ENCODE measurements around the gene FUT6.
A peak's percentile ranks its signal among the peaks of the same experiment; 100 is the strongest.

Gene FUT6

GRCh38 chr19:5863030-5863665 is 23.6 kb upstream of the FUT6 start:
- no peak for TF ChIP-seq NFIC (IDR thresholded peaks at IDR 0.05)
- no peak for TF ChIP-seq CREB1 (IDR thresholded peaks at IDR 0.05; ENCODE audit: low read depth)
- TF ChIP-seq, protein P1, sequence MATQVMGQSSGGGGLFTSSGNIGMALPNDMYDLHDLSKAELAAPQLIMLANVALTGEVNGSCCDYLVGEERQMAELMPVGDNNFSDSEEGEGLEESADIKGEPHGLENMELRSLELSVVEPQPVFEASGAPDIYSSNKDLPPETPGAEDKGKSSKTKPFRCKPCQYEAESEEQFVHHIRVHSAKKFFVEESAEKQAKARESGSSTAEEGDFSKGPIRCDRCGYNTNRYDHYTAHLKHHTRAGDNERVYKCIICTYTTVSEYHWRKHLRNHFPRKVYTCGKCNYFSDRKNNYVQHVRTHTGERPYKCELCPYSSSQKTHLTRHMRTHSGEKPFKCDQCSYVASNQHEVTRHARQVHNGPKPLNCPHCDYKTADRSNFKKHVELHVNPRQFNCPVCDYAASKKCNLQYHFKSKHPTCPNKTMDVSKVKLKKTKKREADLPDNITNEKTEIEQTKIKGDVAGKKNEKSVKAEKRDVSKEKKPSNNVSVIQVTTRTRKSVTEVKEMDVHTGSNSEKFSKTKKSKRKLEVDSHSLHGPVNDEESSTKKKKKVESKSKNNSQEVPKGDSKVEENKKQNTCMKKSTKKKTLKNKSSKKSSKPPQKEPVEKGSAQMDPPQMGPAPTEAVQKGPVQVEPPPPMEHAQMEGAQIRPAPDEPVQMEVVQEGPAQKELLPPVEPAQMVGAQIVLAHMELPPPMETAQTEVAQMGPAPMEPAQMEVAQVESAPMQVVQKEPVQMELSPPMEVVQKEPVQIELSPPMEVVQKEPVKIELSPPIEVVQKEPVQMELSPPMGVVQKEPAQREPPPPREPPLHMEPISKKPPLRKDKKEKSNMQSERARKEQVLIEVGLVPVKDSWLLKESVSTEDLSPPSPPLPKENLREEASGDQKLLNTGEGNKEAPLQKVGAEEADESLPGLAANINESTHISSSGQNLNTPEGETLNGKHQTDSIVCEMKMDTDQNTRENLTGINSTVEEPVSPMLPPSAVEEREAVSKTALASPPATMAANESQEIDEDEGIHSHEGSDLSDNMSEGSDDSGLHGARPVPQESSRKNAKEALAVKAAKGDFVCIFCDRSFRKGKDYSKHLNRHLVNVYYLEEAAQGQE (IDR thresholded peaks at IDR 0.05; ENCODE audit: low read depth) = no peak
- TF ChIP-seq, protein P2, sequence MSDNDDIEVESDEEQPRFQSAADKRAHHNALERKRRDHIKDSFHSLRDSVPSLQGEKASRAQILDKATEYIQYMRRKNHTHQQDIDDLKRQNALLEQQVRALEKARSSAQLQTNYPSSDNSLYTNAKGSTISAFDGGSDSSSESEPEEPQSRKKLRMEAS (IDR thresholded peaks at IDR 0.05) = no peak
- no peak for TF ChIP-seq USF1 (IDR thresholded peaks at IDR 0.05)
- TF ChIP-seq YY1 (IDR thresholded peaks at IDR 0.05; ENCODE audit: low read depth) = no peak
- TF ChIP-seq TAF1 (IDR thresholded peaks at IDR 0.05; ENCODE audit: low read depth) = no peak
- TF ChIP-seq TCF12 (IDR thresholded peaks at IDR 0.05; ENCODE audit: low read depth) = no peak
- TF ChIP-seq CEBPB (IDR thresholded peaks at IDR 0.05) = no peak
- no peak for TF ChIP-seq TEAD4 (IDR thresholded peaks at IDR 0.05)
- no peak for TF ChIP-seq EGR1 (IDR thresholded peaks at IDR 0.05)
- no peak for TF ChIP-seq FOXM1 (IDR thresholded peaks at IDR 0.05; ENCODE audit: borderline replicate concordance, low read depth)
- TF ChIP-seq RAD21 (IDR thresholded peaks at IDR 0.05; ENCODE audit: low read depth) = no peak
- no peak for TF ChIP-seq ZBTB7A (IDR thresholded peaks at IDR 0.05; ENCODE audit: low read depth)
- TF ChIP-seq EP300 (IDR thresholded peaks at IDR 0.05; ENCODE audit: borderline replicate concordance) = no peak

- TF ChIP-seq EGR1 (IDR thresholded peaks at IDR 0.05) = no peak
- no peak for TF ChIP-seq FOXM1 (IDR thresholded peaks at IDR 0.05; ENCODE audit: borderline replicate concordance, low read depth)
- no peak for TF ChIP-seq NFIC (IDR thresholded peaks at IDR 0.05)
- TF ChIP-seq TAF1 (IDR thresholded peaks at IDR 0.05; ENCODE audit: low read depth) = no peak
- TF ChIP-seq EP300 (IDR thresholded peaks at IDR 0.05; ENCODE audit: borderline replicate concordance) = no peak
- no peak for TF ChIP-seq TEAD4 (IDR thresholded peaks at IDR 0.05)
These were observed 17.9 kb upstream of the FUT6 start for GRCh38 chr19:5857203-5858081.

DNA sequence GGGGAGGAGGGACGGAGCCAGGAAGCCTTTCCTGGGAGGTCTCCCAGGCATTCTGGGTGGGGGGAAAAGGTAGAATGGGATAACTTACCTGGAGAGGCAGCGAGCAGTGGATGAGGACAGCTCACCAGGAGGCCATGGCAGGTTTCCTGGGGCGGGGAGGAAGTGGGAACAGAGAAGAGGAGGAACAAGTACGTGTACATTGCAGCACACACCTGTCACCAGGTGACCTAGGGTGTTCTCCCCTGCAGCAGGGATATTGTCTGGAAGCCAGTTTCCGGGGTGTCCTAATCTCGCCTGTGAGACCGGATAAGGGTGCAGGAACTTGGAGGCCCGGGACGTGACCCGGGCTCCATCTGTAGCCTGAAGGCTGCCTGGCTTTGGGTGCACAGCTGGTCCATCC is 11.8 kb upstream of the FUT6 start, which contains the start of gene FUT3:
Gene FUT3, minus strand, starts transcription at position 148 of the 400 bp plus-strand sequence.
- TF ChIP-seq, protein P2 (IDR thresholded peaks at IDR 0.05) = no peak
- peak; percentile 35; the same call in 1 of the 2 replicates for TF ChIP-seq TCF12 (IDR thresholded peaks at IDR 0.05; ENCODE audit: low read depth)

- TF ChIP-seq CEBPB (IDR thresholded peaks at IDR 0.05) = peak; percentile 97
- 0 out of 2 replicates have a peak, but pooled peaks have one; percentile 5 for TF ChIP-seq EP300 (IDR thresholded peaks at IDR 0.05; ENCODE audit: borderline replicate concordance)
- TF ChIP-seq TEAD4 (IDR thresholded peaks at IDR 0.05) = no peak
- TF ChIP-seq EGR1 (IDR thresholded peaks at IDR 0.05) = no peak
- 0 out of 2 replicates have a peak, but pooled peaks have one; percentile 7 for TF ChIP-seq RAD21 (IDR thresholded peaks at IDR 0.05; ENCODE audit: low read depth)
- peak; percentile 59; the same call in 1 of the 2 replicates for TF ChIP-seq NFIC (IDR thresholded peaks at IDR 0.05)
- TF ChIP-seq, protein P1 (IDR thresholded peaks at IDR 0.05; ENCODE audit: low read depth) = no peak
- no peak for TF ChIP-seq CREB1 (IDR thresholded peaks at IDR 0.05; ENCODE audit: low read depth)
- no peak for TF ChIP-seq USF1 (IDR thresholded peaks at IDR 0.05)
- TF ChIP-seq, protein P2 (IDR thresholded peaks at IDR 0.05) = no peak
- TF ChIP-seq FOXM1 (IDR thresholded peaks at IDR 0.05; ENCODE audit: borderline replicate concordance, low read depth) = no peak
- TF ChIP-seq ZBTB7A (IDR thresholded peaks at IDR 0.05; ENCODE audit: low read depth) = peak; percentile 81; the same call in 1 of the 2 replicates
- no peak for TF ChIP-seq YY1 (IDR thresholded peaks at IDR 0.05; ENCODE audit: low read depth)
- no peak; the same call in 1 of the 2 replicates for TF ChIP-seq TCF12 (IDR thresholded peaks at IDR 0.05; ENCODE audit: low read depth)
- no peak for TF ChIP-seq TAF1 (IDR thresholded peaks at IDR 0.05; ENCODE audit: low read depth)
These were observed 11.3 kb upstream of the FUT6 start for GRCh38 chr19:5850743-5851293.

GRCh38 chr19:5850189-5850588 is 10.7 kb upstream of the FUT6 start:
- TF ChIP-seq, protein P2 (IDR thresholded peaks at IDR 0.05) = no peak
- TF ChIP-seq ZBTB7A (IDR thresholded peaks at IDR 0.05; ENCODE audit: low read depth) = no peak
- TF ChIP-seq, protein P1 (IDR thresholded peaks at IDR 0.05; ENCODE audit: low read depth) = no peak
- TF ChIP-seq TCF12 (IDR thresholded peaks at IDR 0.05; ENCODE audit: low read depth) = no peak
- no peak for TF ChIP-seq CREB1 (IDR thresholded peaks at IDR 0.05; ENCODE audit: low read depth)
- no peak for TF ChIP-seq FOXM1 (IDR thresholded peaks at IDR 0.05; ENCODE audit: borderline replicate concordance, low read depth)
- TF ChIP-seq YY1 (IDR thresholded peaks at IDR 0.05; ENCODE audit: low read depth) = no peak
- no peak for TF ChIP-seq NFIC (IDR thresholded peaks at IDR 0.05)
- no peak for TF ChIP-seq EP300 (IDR thresholded peaks at IDR 0.05; ENCODE audit: borderline replicate concordance)
- no peak for TF ChIP-seq USF1 (IDR thresholded peaks at IDR 0.05)
- no peak for TF ChIP-seq CEBPB (IDR thresholded peaks at IDR 0.05)
- no peak for TF ChIP-seq EGR1 (IDR thresholded peaks at IDR 0.05)
- no peak for TF ChIP-seq TEAD4 (IDR thresholded peaks at IDR 0.05)
- TF ChIP-seq RAD21 (IDR thresholded peaks at IDR 0.05; ENCODE audit: low read depth) = no peak
- TF ChIP-seq TAF1 (IDR thresholded peaks at IDR 0.05; ENCODE audit: low read depth) = no peak
